Naive thymus-derived CD4-positive, alpha-beta T cell (primary cell): ENCODE data around the gene PLXNA3. TPM values are rescaled to one million over a fixed set of nuclear protein-coding genes. Genes with fewer than 3 reads are reported as not detected.

ENCODE experiments used
- ATAC-seq: fragments of 150-1000 bp; cut with Tn5 transposase; 2 replicates; pipeline ENCODE4 v1.10.0; 2021; ENCODE audit warnings: mild to moderate bottlenecking, moderate library complexity
- CTCF ChIA-PET: fragments of 350-600 bp; sonication (Branson Sonifier 250); formaldehyde crosslinking; loops from one replicate; lab custom pipeline; 2021; ENCODE audit warnings: antibody characterized with exemption; lab: Charles Lee
- POLR2A ChIA-PET: fragments of 350-600 bp; sonication (Branson Sonifier 250); formaldehyde crosslinking; loops from one replicate; lab custom pipeline; 2021; ENCODE audit warnings: antibody characterized with exemption, inconsistent platforms; lab: Charles Lee
- DNase-seq, 9 donors: peaks; one replicate each; pipeline versions ENCODE4 v3.0.0 to v3.0.0-alpha.2; 2020 to 2022; ENCODE audit warnings: mixed read lengths in 1 of 9
- H3K27ac ChIP-seq: one replicate; pipeline ENCODE4 v1.7.0; 2013; ENCODE audit warnings: mild to moderate bottlenecking, low read depth, low read length, moderate library complexity
- H3K27me3 ChIP-seq, 2 donors: one replicate each; pipeline ENCODE4 v1.7.0; 2013; ENCODE audit warnings: low read length in 2 of 2, mild to moderate bottlenecking in 2 of 2, moderate library complexity in 2 of 2; ENCODE audit not compliant: control insufficient read depth in 2 of 2, insufficient read depth in 2 of 2
- H3K36me3 ChIP-seq, 3 experiments: 1 replicate in 2 of 3; 2 replicates in 1 of 3; pipeline ENCODE4 v1.7.0; 2013; ENCODE audit warnings: low read length in 3 of 3, mild to moderate bottlenecking in 3 of 3, moderate library complexity in 1 of 3; ENCODE audit not compliant: insufficient read depth in 3 of 3, control insufficient read depth in 2 of 3
- H3K4me1 ChIP-seq, 2 donors: one replicate each; pipeline ENCODE4 v1.7.0; 2013; ENCODE audit warnings: low read length in 2 of 2, mild to moderate bottlenecking in 2 of 2, moderate library complexity in 1 of 2; ENCODE audit not compliant: control insufficient read depth in 2 of 2, insufficient read depth in 2 of 2
- H3K4me3 ChIP-seq: 2 replicates; pipeline ENCODE4 v1.7.0; 2013; ENCODE audit warnings: mild to moderate bottlenecking, low read length
- H3K9me3 ChIP-seq, 3 experiments: 1 replicate in 2 of 3; 2 replicates in 1 of 3; pipeline ENCODE4 v1.7.0; 2013; ENCODE audit warnings: low read length in 3 of 3; ENCODE audit not compliant: control insufficient read depth in 2 of 3
- H3K27ac Mint-ChIP-seq, 9 donors: one replicate each; pipeline ENCODE4 v1.8.0; 2020 to 2022; ENCODE audit warnings: mixed read lengths in 9 of 9, mild to moderate bottlenecking in 8 of 9, moderate library complexity in 5 of 9, inconsistent platforms in 2 of 9
- H3K27me3 Mint-ChIP-seq, 5 donors: one replicate each; pipeline ENCODE4 v1.8.0; 2021 to 2022; ENCODE audit warnings: mixed read lengths in 5 of 5, mild to moderate bottlenecking in 1 of 5
- H3K36me3 Mint-ChIP-seq, 5 donors: one replicate each; pipeline ENCODE4 v1.8.0; 2020 to 2022; ENCODE audit warnings: mixed read lengths in 5 of 5, mild to moderate bottlenecking in 3 of 5, inconsistent platforms in 1 of 5
- H3K4me1 Mint-ChIP-seq, 7 donors: one replicate each; pipeline ENCODE4 v1.8.0; 2020 to 2022; ENCODE audit warnings: mixed read lengths in 7 of 7, mild to moderate bottlenecking in 3 of 7, inconsistent platforms in 1 of 7
- H3K4me3 Mint-ChIP-seq, 10 donors: one replicate each; pipeline ENCODE4 v1.8.0; 2020 to 2022; ENCODE audit warnings: mild to moderate bottlenecking in 10 of 10, mixed read lengths in 10 of 10, moderate library complexity in 6 of 10, inconsistent platforms in 2 of 10
- H3K9me3 Mint-ChIP-seq, 11 donors: one replicate each; pipeline ENCODE4 v1.8.0; 2020 to 2022; ENCODE audit warnings: mixed read lengths in 11 of 11, mild to moderate bottlenecking in 4 of 11, inconsistent platforms in 1 of 11, moderate library complexity in 1 of 11
- intact Hi-C, 2 donors: fragments of 100-400 bp; cut with micrococcal nuclease; formaldehyde crosslinking; loops; one replicate each; pipeline ENCODE4 v1.15.1; 2023
- polyA plus RNA-seq, 2 donors: library from polyadenylated mRNA; unstranded; fragments of 300-500 nt; fragmentation: Illumina TruSeq; gene quantifications; one replicate each; pipeline ENCODE4 v1.2.3, GENCODE V29; 2021
- total RNA-seq, 6 experiments: library from RNA in 5 of 6; stranded (reverse) in 5 of 6; gene quantifications; 1 replicate in 5 of 6; 2 replicates in 1 of 6; pipeline ENCODE4 v1.2.3 and lab custom pipeline; 2021 to 2026

The PLXNA3 gene
- total and polyA plus RNA-seq, 7 experiments from 2014 or later: 0.93 to 45.7 (median 42.9) TPM

GRCh38 chrX:154476821-154477220 is 18.7 kb downstream of the PLXNA3 start:
- H3K9me3 Mint-ChIP-seq: peaks cover 0 to 2% (median 0%) of the 10 kb centered on the region in 11 donors

GRCh38 chrX:154477891-154478477 is 19.9 kb downstream of the PLXNA3 start:
- Histone ChIP-seq H3K9me3 (no peaks in the 10 kb centered on the region), H3K36me3 (no peaks in the 10 kb centered on the region), H3K4me1 (peaks cover 4 to 14% of the 10 kb centered on the region in 2 donors), H3K27ac (peak overlapping the region; percentile 90), H3K4me3 (peak overlapping the region; percentile 79), H3K27me3 (no peaks in the 10 kb centered on the region)
- intact Hi-C loops: loop anchor here (2.0 to 5.0 kb wide), 6 partner anchors 36 to 81 kb away; partner anchors contain the start of genes FAM3A (in 1 of the 2), FAM50A (in 1 of the 2), GDI1 (in 1 of the 2) and RPL10 (in 1 of the 2)
- peaks cover 10 to 39% (median 23%) of the 10 kb centered on the region in 7 donors for H3K4me1 Mint-ChIP-seq
- peaks cover 0 to under 1% (median 0%) of the 10 kb centered on the region in 11 donors for H3K9me3 Mint-ChIP-seq
- POLR2A ChIA-PET: interaction anchor here (0.9 to 3.8 kb wide), 8 partner anchors 8 to 411 kb away, joined by 3 to 31 read pairs (median 7); partner anchors contain the start of genes PLXNA3, SLC10A3, TAFAZZIN and UBL4A
- CTCF ChIA-PET: no interaction called here
- H3K27me3 Mint-ChIP-seq: no peaks in the 10 kb centered on the region
- H3K27ac Mint-ChIP-seq: peak overlapping the region; percentile 59 to 90 (median 81)
- ATAC-seq (no peak), DNase-seq (no peak)
- peak overlapping the region; percentile 80 to 94 (median 82) for H3K4me3 Mint-ChIP-seq
- H3K36me3 Mint-ChIP-seq: peaks cover 0 to 5% (median 0%) of the 10 kb centered on the region in 5 donors

More at GRCh38 chrX:154476821-154477220, 18.7 kb downstream of the PLXNA3 start:
- Histone ChIP-seq H3K4me3 (no peak overlapping the region), H3K9me3 (no peaks in the 10 kb centered on the region), H3K36me3 (peaks cover 0 to 2% (median 0%) of the 10 kb centered on the region in 3 experiments), H3K4me1 (peaks cover 4 to 14% of the 10 kb centered on the region in 2 donors), H3K27me3 (no peaks in the 10 kb centered on the region), H3K27ac (no peak overlapping the region)
- Mint-ChIP-seq H3K27ac (peak overlapping the region in 5 of 9 donors; percentile 24 to 90 (median 51)), H3K27me3 (no peaks in the 10 kb centered on the region), H3K4me3 (peak overlapping the region in 6 of 10 donors; percentile 39 to 82 (median 72)), H3K4me1 (peaks cover 8 to 35% (median 23%) of the 10 kb centered on the region in 7 donors), H3K36me3 (peaks cover 0 to 5% (median 0%) of the 10 kb centered on the region in 5 donors)
- ATAC-seq: no peak
- intact Hi-C loops: loop anchor here (5.0 kb wide), 3 partner anchors 35 to 80 kb away; partner anchors contain the start of genes FAM50A (in 1 of the 2), RPL10 (in 1 of the 2) and TAFAZZIN (in 1 of the 2)
- no peak for DNase-seq
- ChIA-PET POLR2A (interaction anchor here (0.8 to 3.8 kb wide), 10 partner anchors 9 to 410 kb away, joined by 3 to 31 read pairs (median 4); partner anchors contain the start of genes PLXNA3, SLC10A3 and UBL4A), CTCF (interaction anchor here (0.5 kb wide), 1 partner anchor 49 kb away, joined by 3 read pairs; no protein-coding TSS in a partner anchor)

GRCh38 chrX:154478728-154479622 is 20.9 kb downstream of the PLXNA3 start, which contains the start of gene LAGE3:
Gene LAGE3 (minus strand): TSS chrX:154479281. CDS start chrX:154478915, 366 bp downstream.
- H3K9me3 ChIP-seq: no peaks in the 10 kb centered on the region
- POLR2A ChIA-PET: interaction anchor here (0.9 to 3.8 kb wide), 9 partner anchors 11 to 80 kb away, joined by 3 to 31 read pairs (median 5); partner anchors contain the start of genes FAM3A, PLXNA3, SLC10A3 and TAFAZZIN
- H3K9me3 Mint-ChIP-seq: no peaks in the 10 kb centered on the region
- H3K27me3 Mint-ChIP-seq: no peaks in the 10 kb centered on the region
- H3K4me3 ChIP-seq: peak within 1 kb of the TSS; percentile 79
- CTCF ChIA-PET: no interaction called here
- no peaks in the 10 kb centered on the region for H3K27me3 ChIP-seq
- intact Hi-C loops: loop anchor here (1.0 to 5.0 kb wide), 11 partner anchors 11 to 100 kb away; partner anchors contain the start of genes FAM3A (in 2 of the 2), SLC10A3 (in 2 of the 2), EMD (in 1 of the 2) and FAM50A (in 1 of the 2)
- peaks cover 0 to 7% (median 0%) of the 10 kb centered on the region in 5 donors for H3K36me3 Mint-ChIP-seq
- H3K4me3 Mint-ChIP-seq: peak within 1 kb of the TSS; percentile 81 to 94 (median 82)
- no peaks in the 10 kb centered on the region for H3K36me3 ChIP-seq
- DNase-seq (peak; percentile 85 to 97 (median 94)), ATAC-seq (peak; percentile 97)
- peaks cover 4 to 14% of the 10 kb centered on the region in 2 donors for H3K4me1 ChIP-seq
- H3K4me1 Mint-ChIP-seq: peaks cover 12 to 44% (median 23%) of the 10 kb centered on the region in 7 donors
- H3K27ac Mint-ChIP-seq: peak within 1 kb of the TSS; percentile 59 to 92 (median 88)
- H3K27ac ChIP-seq: peak within 1 kb of the TSS; percentile 90

GRCh38 chrX:154481195-154481594 is 23.1 kb downstream of the PLXNA3 start:
- Histone ChIP-seq H3K4me3 (no peak overlapping the region), H3K27ac (no peak overlapping the region), H3K27me3 (no peaks in the 10 kb centered on the region), H3K4me1 (peaks cover 14 to 15% of the 10 kb centered on the region in 2 donors), H3K36me3 (peaks cover 0 to 6% (median 4%) of the 10 kb centered on the region in 3 experiments), H3K9me3 (no peaks in the 10 kb centered on the region)
- peaks cover 0 to 2% (median 0%) of the 10 kb centered on the region in 5 donors for H3K36me3 Mint-ChIP-seq
- peak overlapping the region in 1 of 9 donors; percentile 66 for H3K27ac Mint-ChIP-seq
- ChIA-PET CTCF (interaction anchor here (0.7 kb wide), 1 partner anchor 110 kb away, joined by 3 read pairs; no protein-coding TSS in a partner anchor), POLR2A (no interaction called here)
- H3K4me1 Mint-ChIP-seq: peaks cover 12 to 45% (median 26%) of the 10 kb centered on the region in 7 donors
- H3K27me3 Mint-ChIP-seq: no peaks in the 10 kb centered on the region
- no peaks in the 10 kb centered on the region for H3K9me3 Mint-ChIP-seq
- ATAC-seq (no peak), DNase-seq (no peak)
- no peak overlapping the region for H3K4me3 Mint-ChIP-seq
- intact Hi-C loops: no loop called here

GRCh38 chrX:154481911-154482601 is 24.0 kb downstream of the PLXNA3 start:
- peaks cover 5 to 37% (median 18%) of the 10 kb centered on the region in 7 donors for H3K4me1 Mint-ChIP-seq
- H3K27me3 Mint-ChIP-seq: no peaks in the 10 kb centered on the region
- ChIA-PET CTCF (interaction anchor here (0.6 kb wide), 1 partner anchor 193 kb away, joined by 5 read pairs; no protein-coding TSS in a partner anchor), POLR2A (no interaction called here)
- peaks cover 0 to 6% (median 4%) of the 10 kb centered on the region in 3 experiments for H3K36me3 ChIP-seq
- H3K4me3 ChIP-seq: no peak overlapping the region
- H3K36me3 Mint-ChIP-seq: peaks cover 0 to 4% (median 0%) of the 10 kb centered on the region in 5 donors
- H3K27ac Mint-ChIP-seq: peak overlapping the region in 4 of 9 donors; percentile 9 to 76 (median 46)
- DNase-seq (no peak), ATAC-seq (no peak)
- no peak overlapping the region for H3K27ac ChIP-seq
- H3K27me3 ChIP-seq: no peaks in the 10 kb centered on the region
- intact Hi-C loops: no loop called here
- no peak overlapping the region for H3K4me3 Mint-ChIP-seq
- H3K9me3 ChIP-seq: no peaks in the 10 kb centered on the region
- no peaks in the 10 kb centered on the region for H3K9me3 Mint-ChIP-seq
- H3K4me1 ChIP-seq: peaks cover 12 to 15% of the 10 kb centered on the region in 2 donors
